Right atrium auricular region (tissue), 2 donors: Measurements from ENCODE around the gene NELL1. TPM values are rescaled to one million over a fixed set of nuclear protein-coding genes. Genes with fewer than 3 reads are reported as not detected.

ENCODE experiments used
- DNase-seq: peaks from one replicate; pipeline ENCODE4 v3.0.0-alpha.2; 2019; ENCODE audit warnings: low spot score
- H3K27ac ChIP-seq, 2 donors: fragments of 200-600 bp; sonication (generic); 1 replicate in 1 of 2; 2 replicates in 1 of 2; pipeline ENCODE4 v1.5.1; 2016 to 2019
- H3K27me3 ChIP-seq, 2 donors: fragments of 200-600 bp; sonication (generic); one replicate each; pipeline versions ENCODE4 v1.5.1 to v1.6.0; 2017 to 2019
- H3K36me3 ChIP-seq: fragments of 200-600 bp; sonication (generic); one replicate; pipeline ENCODE4 v1.5.1; 2016
- H3K4me1 ChIP-seq, 2 donors: fragments of 200-600 bp; sonication (generic); one replicate each; pipeline versions ENCODE4 v1.5.1 to v1.6.0; 2017 to 2019
- H3K4me3 ChIP-seq, 2 donors: fragments of 200-600 bp; sonication (generic); 1 replicate in 1 of 2; 2 replicates in 1 of 2; pipeline ENCODE4 v1.5.1; 2017 to 2019; ENCODE audit warnings: mild to moderate bottlenecking in 1 of 2, moderate library complexity in 1 of 2
- H3K9me3 ChIP-seq, 2 donors: fragments of 200-600 bp; sonication (generic); one replicate each; pipeline ENCODE4 v1.5.1; 2019
- CTCF ChIP-seq, 2 donors: fragments of 200-600 bp; sonication (generic); IDR thresholded peaks; one replicate each; pipeline ENCODE4 v1.5.1; 2019; ENCODE audit warnings: antibody characterized with exemption in 2 of 2
- total RNA-seq, 2 donors: library from RNA; depleted of rRNA; stranded (reverse); fragments of >200 nt; gene quantifications; one replicate each; pipeline ENCODE4 v1.1.0, GENCODE V29; 2016

The NELL1 gene
- total RNA-seq, 2 donors from 2014 or later: not detected

- no peak for TF ChIP-seq CTCF (IDR thresholded peaks at IDR 0.05)
- Histone ChIP-seq H3K36me3 (no peaks in the 10 kb centered on the region), H3K27me3 (no peaks in the 10 kb centered on the region), H3K4me1 (no peaks in the 10 kb centered on the region), H3K27ac (no peak overlapping the region), H3K9me3 (no peaks in the 10 kb centered on the region), H3K4me3 (no peak overlapping the region)
- DNase-seq: no peak
Measured at GRCh38 chr11:20688761-20689160, 19.4 kb downstream of the NELL1 start.

DNA sequence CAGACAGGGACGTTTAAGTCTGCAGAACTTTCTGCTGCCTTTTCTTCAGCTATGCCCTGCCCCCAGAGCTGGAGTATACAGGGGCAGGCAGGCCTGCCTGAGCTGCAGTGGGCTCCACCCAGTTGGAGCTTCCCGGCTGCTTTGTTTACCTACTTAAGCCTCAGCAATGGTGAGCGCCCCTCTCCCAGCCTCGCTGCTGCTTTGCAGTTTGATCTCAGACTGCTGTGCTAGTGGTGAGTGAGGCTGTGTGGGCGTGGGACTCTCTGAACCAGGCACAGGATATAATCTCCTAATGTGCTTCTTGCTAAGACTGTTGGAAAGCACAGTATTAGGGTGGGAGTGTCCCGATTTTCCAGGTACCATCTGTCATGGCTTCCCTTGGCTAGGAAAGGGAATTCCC is 38.5 kb downstream of the NELL1 start:
- no peak overlapping the region for H3K4me3 ChIP-seq
- H3K36me3 ChIP-seq: no peaks in the 10 kb centered on the region
- H3K27me3 ChIP-seq: no peaks in the 10 kb centered on the region
- H3K27ac ChIP-seq: no peak overlapping the region
- TF ChIP-seq CTCF (IDR thresholded peaks at IDR 0.05): no peak
- no peaks in the 10 kb centered on the region for H3K4me1 ChIP-seq
- H3K9me3 ChIP-seq: no peaks in the 10 kb centered on the region
- DNase-seq: no peak

DNA sequence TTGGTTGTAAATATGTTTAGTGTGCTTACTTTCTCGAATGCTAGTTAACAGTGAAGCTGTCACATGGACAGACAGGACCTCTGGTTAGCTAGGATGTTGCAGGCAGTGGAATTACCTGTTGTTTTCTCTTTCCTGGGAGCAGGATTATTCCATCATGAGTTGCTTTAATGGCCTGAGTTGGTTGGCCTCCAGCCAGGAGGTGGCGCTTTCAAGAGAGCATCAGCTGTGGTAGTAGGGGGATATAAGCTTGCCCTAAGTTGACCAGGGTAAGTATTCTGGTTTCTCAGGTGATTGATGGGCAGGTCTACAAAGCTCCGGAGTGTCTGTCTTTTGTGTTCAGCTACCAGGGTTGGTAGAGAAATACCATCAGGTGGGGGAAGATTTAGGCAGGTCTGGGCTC is 43.5 kb downstream of the NELL1 start:
- Histone ChIP-seq H3K9me3 (no peaks in the 10 kb centered on the region), H3K27ac (no peak overlapping the region), H3K36me3 (no peaks in the 10 kb centered on the region), H3K4me3 (no peak overlapping the region), H3K4me1 (no peaks in the 10 kb centered on the region), H3K27me3 (no peaks in the 10 kb centered on the region)
- no peak for TF ChIP-seq CTCF (IDR thresholded peaks at IDR 0.05)
- DNase-seq: no peak

GRCh38 chr11:20715464-20715863 is 46.1 kb downstream of the NELL1 start:
- H3K4me3 ChIP-seq: no peak overlapping the region
- H3K27me3 ChIP-seq: no peaks in the 10 kb centered on the region
- no peaks in the 10 kb centered on the region for H3K9me3 ChIP-seq
- no peaks in the 10 kb centered on the region for H3K4me1 ChIP-seq
- H3K27ac ChIP-seq: no peak overlapping the region
- no peak for DNase-seq
- no peaks in the 10 kb centered on the region for H3K36me3 ChIP-seq
- TF ChIP-seq CTCF (IDR thresholded peaks at IDR 0.05): no peak

DNA sequence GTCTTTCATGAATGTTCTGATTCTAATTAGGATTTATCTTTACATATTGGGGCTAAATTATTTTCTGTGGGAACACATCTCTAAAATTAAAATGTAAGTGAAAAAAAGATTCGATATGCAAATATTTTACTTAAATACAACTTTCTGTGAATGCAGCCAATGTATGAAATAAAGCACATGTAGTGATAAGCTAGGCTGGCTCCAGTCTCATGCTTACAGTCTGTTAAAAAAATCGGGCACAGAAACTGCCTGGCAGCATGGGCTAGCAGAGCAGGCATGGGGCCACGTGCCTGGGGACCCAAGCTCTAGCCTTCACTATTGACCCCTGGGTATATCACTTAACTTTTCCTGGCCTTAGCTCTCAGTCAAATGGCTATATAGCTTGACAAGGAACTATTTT is 46.5 kb downstream of the NELL1 start:
- no peak for TF ChIP-seq CTCF (IDR thresholded peaks at IDR 0.05)
- H3K27me3 ChIP-seq: no peaks in the 10 kb centered on the region
- H3K4me1 ChIP-seq: no peaks in the 10 kb centered on the region
- H3K36me3 ChIP-seq: no peaks in the 10 kb centered on the region
- no peak for DNase-seq
- H3K4me3 ChIP-seq: no peak overlapping the region
- H3K27ac ChIP-seq: no peak overlapping the region
- no peaks in the 10 kb centered on the region for H3K9me3 ChIP-seq

DNA sequence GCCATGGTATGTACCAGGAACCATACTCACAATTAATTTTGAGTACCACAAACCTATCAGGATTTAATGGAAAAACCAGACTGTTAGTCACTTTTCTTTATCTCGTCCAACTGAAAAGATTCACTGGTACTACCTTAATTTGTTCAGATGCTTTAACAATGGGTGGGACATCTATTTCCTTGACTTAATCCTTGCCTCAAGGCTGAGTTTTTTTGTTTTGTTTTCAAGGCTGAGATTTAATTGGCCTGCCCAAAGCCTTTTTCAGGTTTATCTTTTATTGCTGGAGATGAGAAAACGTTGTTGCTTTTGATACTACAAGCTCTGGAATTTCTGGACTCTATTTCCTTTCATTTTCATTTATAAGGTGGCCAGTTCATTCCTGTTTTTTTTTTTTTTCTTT is 50.4 kb downstream of the NELL1 start:
- TF ChIP-seq CTCF (IDR thresholded peaks at IDR 0.05): no peak
- Histone ChIP-seq H3K36me3 (no peaks in the 10 kb centered on the region), H3K9me3 (no peaks in the 10 kb centered on the region), H3K27ac (no peak overlapping the region), H3K4me3 (no peak overlapping the region), H3K27me3 (no peaks in the 10 kb centered on the region), H3K4me1 (no peaks in the 10 kb centered on the region)
- DNase-seq: no peak
